ENCODE results near the gene F5. TPM values are rescaled to one million over a fixed set of nuclear protein-coding genes. Genes with fewer than 3 reads are reported as not detected.
A peak's percentile ranks its signal among the peaks of the same experiment; 100 is the strongest.

F5 gene
- total and polyA plus RNA-seq, 2 experiments from 2014 or later: 0.16 TPM; not detected in 1

DNA sequence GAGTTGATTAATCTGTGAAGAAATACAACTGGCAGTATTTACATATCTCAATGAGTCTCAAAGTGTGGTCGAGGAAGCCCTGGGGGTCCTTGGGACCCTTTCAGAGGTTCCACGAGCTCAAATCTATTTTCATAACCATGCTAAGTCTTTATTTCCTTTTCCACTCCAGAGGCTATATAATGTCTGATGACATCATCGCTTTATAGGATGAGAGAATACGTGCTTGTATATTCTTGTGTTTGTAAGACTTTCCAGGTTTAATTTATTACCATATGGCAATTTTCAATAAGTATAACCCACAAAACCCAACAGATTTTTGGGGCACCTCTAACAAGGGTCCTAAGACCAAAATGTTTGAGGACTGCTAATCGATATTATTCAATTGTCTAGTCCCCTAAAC lies 99.1 kb downstream of the F5 start:
- H2AFZ ChIP-seq: peak overlapping the region; percentile 78; the same call in 1 of the 2 replicates
- H3K4me1 Mint-ChIP-seq: peaks cover 48% of the 10 kb centered on the region

More for the DNA sequence above, 99.1 kb downstream of the F5 start:
- H3K4me3 ChIP-seq: peak overlapping the region; percentile 73
- Mint-ChIP-seq H3K36me3 (ENCODE audit: low read depth) (no peaks in the 10 kb centered on the region), H3K9me3 (no peaks in the 10 kb centered on the region), H3K27ac (0 out of 2 replicates have a peak overlapping the region, but pooled peaks have one; percentile 38), H3K4me3 (peak overlapping the region; percentile 86), H3K27me3 (ENCODE audit: insufficient read depth, low read depth, poor library complexity) (peaks cover 2% of the 10 kb centered on the region)
- peaks cover 7% of the 10 kb centered on the region; the same call in 1 of the 2 replicates for H4K20me1 ChIP-seq (replicated peaks; ENCODE audit: insufficient read depth)
- DNase-seq (ENCODE audit: low spot score) (no peak), ATAC-seq (no peak)
- H3K36me3 ChIP-seq (ENCODE audit: insufficient read depth): no peaks in the 10 kb centered on the region
- H3K4me2 ChIP-seq: peak overlapping the region; percentile 91
- H3K4me1 ChIP-seq (ENCODE audit: insufficient read depth): peaks cover 35% of the 10 kb centered on the region
- H3K79me2 ChIP-seq (replicated peaks; ENCODE audit: insufficient read depth): peaks cover 31% of the 10 kb centered on the region
- peak overlapping the region; percentile 94; the same call in 1 of the 2 replicates for H3K27ac ChIP-seq (ENCODE audit: low read depth)
- no peaks in the 10 kb centered on the region for H3K9me2 ChIP-seq (ENCODE audit: insufficient read depth)
- no peaks in the 10 kb centered on the region; the same call in 1 of the 2 replicates for H3F3A ChIP-seq (replicated peaks; ENCODE audit: low read depth)
- no peaks in the 10 kb centered on the region for H3K27me3 ChIP-seq (ENCODE audit: insufficient read depth)
- TF ChIP-seq NANOG (IDR thresholded peaks at IDR 0.05; ENCODE audit: borderline replicate concordance) (no peak), CREB1 (CRISPR knock-in tag; IDR thresholded peaks at IDR 0.05; ENCODE audit: low read depth) (no peak), ZNF114 (CRISPR knock-in tag; IDR thresholded peaks at IDR 0.05) (no peak), ZNF331 (CRISPR knock-in tag; IDR thresholded peaks at IDR 0.05; ENCODE audit: low read depth) (no peak), POLR2AphosphoS5 (IDR thresholded peaks at IDR 0.05; ENCODE audit: low read depth) (no peak), JUNB (IDR thresholded peaks at IDR 0.05; ENCODE audit: unreplicated experiment) (no peak), STAT1 (IDR thresholded peaks at IDR 0.05; ENCODE audit: unreplicated experiment) (no peak), EZH2phosphoT487 (IDR thresholded peaks at IDR 0.05; ENCODE audit: unreplicated experiment) (no peak), EZH2 (IDR thresholded peaks at IDR 0.05; ENCODE audit: low read depth, unreplicated experiment) (no peak)
- TF ChIP-seq, protein P1, sequence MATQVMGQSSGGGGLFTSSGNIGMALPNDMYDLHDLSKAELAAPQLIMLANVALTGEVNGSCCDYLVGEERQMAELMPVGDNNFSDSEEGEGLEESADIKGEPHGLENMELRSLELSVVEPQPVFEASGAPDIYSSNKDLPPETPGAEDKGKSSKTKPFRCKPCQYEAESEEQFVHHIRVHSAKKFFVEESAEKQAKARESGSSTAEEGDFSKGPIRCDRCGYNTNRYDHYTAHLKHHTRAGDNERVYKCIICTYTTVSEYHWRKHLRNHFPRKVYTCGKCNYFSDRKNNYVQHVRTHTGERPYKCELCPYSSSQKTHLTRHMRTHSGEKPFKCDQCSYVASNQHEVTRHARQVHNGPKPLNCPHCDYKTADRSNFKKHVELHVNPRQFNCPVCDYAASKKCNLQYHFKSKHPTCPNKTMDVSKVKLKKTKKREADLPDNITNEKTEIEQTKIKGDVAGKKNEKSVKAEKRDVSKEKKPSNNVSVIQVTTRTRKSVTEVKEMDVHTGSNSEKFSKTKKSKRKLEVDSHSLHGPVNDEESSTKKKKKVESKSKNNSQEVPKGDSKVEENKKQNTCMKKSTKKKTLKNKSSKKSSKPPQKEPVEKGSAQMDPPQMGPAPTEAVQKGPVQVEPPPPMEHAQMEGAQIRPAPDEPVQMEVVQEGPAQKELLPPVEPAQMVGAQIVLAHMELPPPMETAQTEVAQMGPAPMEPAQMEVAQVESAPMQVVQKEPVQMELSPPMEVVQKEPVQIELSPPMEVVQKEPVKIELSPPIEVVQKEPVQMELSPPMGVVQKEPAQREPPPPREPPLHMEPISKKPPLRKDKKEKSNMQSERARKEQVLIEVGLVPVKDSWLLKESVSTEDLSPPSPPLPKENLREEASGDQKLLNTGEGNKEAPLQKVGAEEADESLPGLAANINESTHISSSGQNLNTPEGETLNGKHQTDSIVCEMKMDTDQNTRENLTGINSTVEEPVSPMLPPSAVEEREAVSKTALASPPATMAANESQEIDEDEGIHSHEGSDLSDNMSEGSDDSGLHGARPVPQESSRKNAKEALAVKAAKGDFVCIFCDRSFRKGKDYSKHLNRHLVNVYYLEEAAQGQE (IDR thresholded peaks at IDR 0.05; ENCODE audit: unreplicated experiment): no peak
- TF ChIP-seq, protein P2, sequence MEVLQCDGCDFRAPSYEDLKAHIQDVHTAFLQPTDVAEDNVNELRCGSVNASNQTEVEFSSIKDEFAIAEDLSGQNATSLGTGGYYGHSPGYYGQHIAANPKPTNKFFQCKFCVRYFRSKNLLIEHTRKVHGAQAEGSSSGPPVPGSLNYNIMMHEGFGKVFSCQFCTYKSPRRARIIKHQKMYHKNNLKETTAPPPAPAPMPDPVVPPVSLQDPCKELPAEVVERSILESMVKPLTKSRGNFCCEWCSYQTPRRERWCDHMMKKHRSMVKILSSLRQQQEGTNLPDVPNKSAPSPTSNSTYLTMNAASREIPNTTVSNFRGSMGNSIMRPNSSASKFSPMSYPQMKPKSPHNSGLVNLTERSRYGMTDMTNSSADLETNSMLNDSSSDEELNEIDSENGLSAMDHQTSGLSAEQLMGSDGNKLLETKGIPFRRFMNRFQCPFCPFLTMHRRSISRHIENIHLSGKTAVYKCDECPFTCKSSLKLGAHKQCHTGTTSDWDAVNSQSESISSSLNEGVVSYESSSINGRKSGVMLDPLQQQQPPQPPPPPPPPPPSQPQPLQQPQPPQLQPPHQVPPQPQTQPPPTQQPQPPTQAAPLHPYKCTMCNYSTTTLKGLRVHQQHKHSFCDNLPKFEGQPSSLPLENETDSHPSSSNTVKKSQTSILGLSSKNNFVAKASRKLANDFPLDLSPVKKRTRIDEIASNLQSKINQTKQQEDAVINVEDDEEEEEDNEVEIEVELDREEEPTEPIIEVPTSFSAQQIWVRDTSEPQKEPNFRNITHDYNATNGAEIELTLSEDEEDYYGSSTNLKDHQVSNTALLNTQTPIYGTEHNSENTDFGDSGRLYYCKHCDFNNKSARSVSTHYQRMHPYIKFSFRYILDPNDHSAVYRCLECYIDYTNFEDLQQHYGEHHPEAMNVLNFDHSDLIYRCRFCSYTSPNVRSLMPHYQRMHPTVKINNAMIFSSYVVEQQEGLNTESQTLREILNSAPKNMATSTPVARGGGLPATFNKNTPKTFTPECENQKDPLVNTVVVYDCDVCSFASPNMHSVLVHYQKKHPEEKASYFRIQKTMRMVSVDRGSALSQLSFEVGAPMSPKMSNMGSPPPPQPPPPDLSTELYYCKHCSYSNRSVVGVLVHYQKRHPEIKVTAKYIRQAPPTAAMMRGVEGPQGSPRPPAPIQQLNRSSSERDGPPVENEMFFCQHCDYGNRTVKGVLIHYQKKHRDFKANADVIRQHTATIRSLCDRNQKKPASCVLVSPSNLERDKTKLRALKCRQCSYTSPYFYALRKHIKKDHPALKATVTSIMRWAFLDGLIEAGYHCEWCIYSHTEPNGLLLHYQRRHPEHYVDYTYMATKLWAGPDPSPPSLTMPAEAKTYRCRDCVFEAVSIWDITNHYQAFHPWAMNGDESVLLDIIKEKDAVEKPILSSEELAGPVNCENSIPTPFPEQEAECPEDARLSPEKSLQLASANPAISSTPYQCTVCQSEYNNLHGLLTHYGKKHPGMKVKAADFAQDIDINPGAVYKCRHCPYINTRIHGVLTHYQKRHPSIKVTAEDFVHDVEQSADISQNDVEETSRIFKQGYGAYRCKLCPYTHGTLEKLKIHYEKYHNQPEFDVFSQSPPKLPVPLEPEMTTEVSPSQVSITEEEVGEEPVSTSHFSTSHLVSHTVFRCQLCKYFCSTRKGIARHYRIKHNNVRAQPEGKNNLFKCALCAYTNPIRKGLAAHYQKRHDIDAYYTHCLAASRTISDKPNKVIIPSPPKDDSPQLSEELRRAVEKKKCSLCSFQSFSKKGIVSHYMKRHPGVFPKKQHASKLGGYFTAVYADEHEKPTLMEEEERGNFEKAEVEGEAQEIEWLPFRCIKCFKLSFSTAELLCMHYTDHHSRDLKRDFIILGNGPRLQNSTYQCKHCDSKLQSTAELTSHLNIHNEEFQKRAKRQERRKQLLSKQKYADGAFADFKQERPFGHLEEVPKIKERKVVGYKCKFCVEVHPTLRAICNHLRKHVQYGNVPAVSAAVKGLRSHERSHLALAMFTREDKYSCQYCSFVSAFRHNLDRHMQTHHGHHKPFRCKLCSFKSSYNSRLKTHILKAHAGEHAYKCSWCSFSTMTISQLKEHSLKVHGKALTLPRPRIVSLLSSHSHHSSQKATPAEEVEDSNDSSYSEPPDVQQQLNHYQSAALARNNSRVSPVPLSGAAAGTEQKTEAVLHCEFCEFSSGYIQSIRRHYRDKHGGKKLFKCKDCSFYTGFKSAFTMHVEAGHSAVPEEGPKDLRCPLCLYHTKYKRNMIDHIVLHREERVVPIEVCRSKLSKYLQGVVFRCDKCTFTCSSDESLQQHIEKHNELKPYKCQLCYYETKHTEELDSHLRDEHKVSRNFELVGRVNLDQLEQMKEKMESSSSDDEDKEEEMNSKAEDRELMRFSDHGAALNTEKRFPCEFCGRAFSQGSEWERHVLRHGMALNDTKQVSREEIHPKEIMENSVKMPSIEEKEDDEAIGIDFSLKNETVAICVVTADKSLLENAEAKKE (CRISPR knock-in tag; IDR thresholded peaks at IDR 0.05): no peak
- TF ChIP-seq, protein P3, sequence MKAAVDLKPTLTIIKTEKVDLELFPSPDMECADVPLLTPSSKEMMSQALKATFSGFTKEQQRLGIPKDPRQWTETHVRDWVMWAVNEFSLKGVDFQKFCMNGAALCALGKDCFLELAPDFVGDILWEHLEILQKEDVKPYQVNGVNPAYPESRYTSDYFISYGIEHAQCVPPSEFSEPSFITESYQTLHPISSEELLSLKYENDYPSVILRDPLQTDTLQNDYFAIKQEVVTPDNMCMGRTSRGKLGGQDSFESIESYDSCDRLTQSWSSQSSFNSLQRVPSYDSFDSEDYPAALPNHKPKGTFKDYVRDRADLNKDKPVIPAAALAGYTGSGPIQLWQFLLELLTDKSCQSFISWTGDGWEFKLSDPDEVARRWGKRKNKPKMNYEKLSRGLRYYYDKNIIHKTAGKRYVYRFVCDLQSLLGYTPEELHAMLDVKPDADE (IDR thresholded peaks at IDR 0.05): no peak
- TF ChIP-seq, protein P4, sequence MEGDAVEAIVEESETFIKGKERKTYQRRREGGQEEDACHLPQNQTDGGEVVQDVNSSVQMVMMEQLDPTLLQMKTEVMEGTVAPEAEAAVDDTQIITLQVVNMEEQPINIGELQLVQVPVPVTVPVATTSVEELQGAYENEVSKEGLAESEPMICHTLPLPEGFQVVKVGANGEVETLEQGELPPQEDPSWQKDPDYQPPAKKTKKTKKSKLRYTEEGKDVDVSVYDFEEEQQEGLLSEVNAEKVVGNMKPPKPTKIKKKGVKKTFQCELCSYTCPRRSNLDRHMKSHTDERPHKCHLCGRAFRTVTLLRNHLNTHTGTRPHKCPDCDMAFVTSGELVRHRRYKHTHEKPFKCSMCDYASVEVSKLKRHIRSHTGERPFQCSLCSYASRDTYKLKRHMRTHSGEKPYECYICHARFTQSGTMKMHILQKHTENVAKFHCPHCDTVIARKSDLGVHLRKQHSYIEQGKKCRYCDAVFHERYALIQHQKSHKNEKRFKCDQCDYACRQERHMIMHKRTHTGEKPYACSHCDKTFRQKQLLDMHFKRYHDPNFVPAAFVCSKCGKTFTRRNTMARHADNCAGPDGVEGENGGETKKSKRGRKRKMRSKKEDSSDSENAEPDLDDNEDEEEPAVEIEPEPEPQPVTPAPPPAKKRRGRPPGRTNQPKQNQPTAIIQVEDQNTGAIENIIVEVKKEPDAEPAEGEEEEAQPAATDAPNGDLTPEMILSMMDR (conservative IDR thresholded peaks at IDR 0.05; ENCODE audit: low read depth in 2 of 2): no peak
